Measurements from ENCODE around the gene MTA1.

Gene MTA1

GRCh38 chr14:105465209-105466031 lies 45.8 kb downstream of the MTA1 start:
- no peak overlapping the region for H3K27ac ChIP-seq
- no peak overlapping the region for H3K4me3 ChIP-seq (ENCODE audit: low read depth, low read length)
- no peak for TF ChIP-seq CTCF (IDR thresholded peaks at IDR 0.05; ENCODE audit: low read depth, low read length)
- no peaks in the 10 kb centered on the region for H3K27me3 ChIP-seq (ENCODE audit: insufficient read depth, low read depth, severe bottlenecking)
- no peak for DNase-seq
- no peaks in the 10 kb centered on the region for H3K9me3 ChIP-seq (ENCODE audit: severe bottlenecking)
- H3K36me3 ChIP-seq, result peaks cover 70% of the 10 kb centered on the region

GRCh38 chr14:105466531-105467248 lies 47.1 kb downstream of the MTA1 start:
- DNase-seq, result no peak
- Histone ChIP-seq H3K36me3 (peaks cover 57% of the 10 kb centered on the region), H3K4me3 (ENCODE audit: low read depth, low read length) (no peak overlapping the region), H3K27ac (no peak overlapping the region), H3K27me3 (ENCODE audit: insufficient read depth, low read depth, severe bottlenecking) (no peaks in the 10 kb centered on the region), H3K9me3 (ENCODE audit: severe bottlenecking) (no peaks in the 10 kb centered on the region)
- TF ChIP-seq CTCF (IDR thresholded peaks at IDR 0.05; ENCODE audit: low read depth, low read length), result no peak

- no peaks in the 10 kb centered on the region for H3K27me3 ChIP-seq (ENCODE audit: insufficient read depth, low read depth, severe bottlenecking)
- DNase-seq, result no peak
- no peak overlapping the region for H3K4me3 ChIP-seq (ENCODE audit: low read depth, low read length)
- no peak overlapping the region for H3K27ac ChIP-seq
- peaks cover 51% of the 10 kb centered on the region for H3K36me3 ChIP-seq
- no peak for TF ChIP-seq CTCF (IDR thresholded peaks at IDR 0.05; ENCODE audit: low read depth, low read length)
- no peaks in the 10 kb centered on the region for H3K9me3 ChIP-seq (ENCODE audit: severe bottlenecking)
Observed at GRCh38 chr14:105467249-105467941, 47.8 kb downstream of the MTA1 start.

- H3K36me3 ChIP-seq, result peaks cover 47% of the 10 kb centered on the region
- no peaks in the 10 kb centered on the region for H3K27me3 ChIP-seq (ENCODE audit: insufficient read depth, low read depth, severe bottlenecking)
- no peak for TF ChIP-seq CTCF (IDR thresholded peaks at IDR 0.05; ENCODE audit: low read depth, low read length)
- DNase-seq, result no peak
- H3K27ac ChIP-seq, result no peak overlapping the region
- no peak overlapping the region for H3K4me3 ChIP-seq (ENCODE audit: low read depth, low read length)
- H3K9me3 ChIP-seq (ENCODE audit: severe bottlenecking), result no peaks in the 10 kb centered on the region
Observed at GRCh38 chr14:105467942-105468471, 48.4 kb downstream of the MTA1 start.

- Histone ChIP-seq H3K36me3 (peaks cover 40% of the 10 kb centered on the region), H3K27me3 (ENCODE audit: insufficient read depth, low read depth, severe bottlenecking) (no peaks in the 10 kb centered on the region), H3K27ac (no peak overlapping the region), H3K9me3 (ENCODE audit: severe bottlenecking) (no peaks in the 10 kb centered on the region), H3K4me3 (ENCODE audit: low read depth, low read length) (no peak overlapping the region)
- TF ChIP-seq CTCF (IDR thresholded peaks at IDR 0.05; ENCODE audit: low read depth, low read length), result no peak
- DNase-seq, result no peak
Observed at GRCh38 chr14:105468621-105469241, 49.1 kb downstream of the MTA1 start.

Measured in WERI-Rb-1 (cell line).